Measurements from ENCODE around the gene OTUB2. TPM values are rescaled to one million over a fixed set of nuclear protein-coding genes. Genes with fewer than 3 reads are reported as not detected.
A peak's percentile ranks its signal among the peaks of the same experiment; 100 is the strongest.
"Not testable (repeated sequence)": the region's sequence is repeated elsewhere in the genome, so short reads cannot be mapped to it uniquely, and the experiment has no call there.

Gene OTUB2
- total RNA-seq, 1 donor from 2014 or later = 1.9 TPM

DNA sequence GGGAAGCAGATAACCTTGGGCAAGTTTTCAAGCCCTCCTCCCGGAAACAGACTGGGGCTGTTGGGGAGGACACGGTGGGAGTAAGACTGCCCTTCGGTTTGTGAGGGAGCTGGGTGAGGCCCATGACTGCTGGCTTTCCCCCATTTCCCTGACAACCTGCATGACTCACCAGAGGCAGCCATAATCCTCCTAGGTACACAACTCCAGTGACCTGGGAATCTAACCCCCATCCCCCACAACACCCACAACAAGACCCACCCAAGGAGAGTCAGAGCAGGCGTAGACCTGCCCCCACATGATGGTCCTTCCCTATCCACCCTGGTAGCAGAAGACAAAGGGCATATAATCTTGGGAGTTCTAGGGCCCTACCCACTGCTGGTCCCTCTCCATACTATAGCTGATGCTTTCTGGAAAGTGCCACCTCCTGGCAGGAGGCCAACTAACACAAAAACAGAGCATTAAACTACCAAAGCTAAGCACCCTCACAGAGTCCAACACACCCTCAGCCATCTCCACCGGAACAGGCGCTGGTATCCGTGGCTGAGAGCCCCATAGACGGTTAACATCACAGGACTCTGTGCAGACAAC lies 40.0 kb downstream of the OTUB2 start:
- intact Hi-C loops (cut with DNase I) = no loop called here
- H3K4me1 ChIP-seq = peaks cover 18% of the 10 kb centered on the region
- peaks cover 10% of the 10 kb centered on the region for H3K9me3 ChIP-seq
- TF ChIP-seq, protein P1, sequence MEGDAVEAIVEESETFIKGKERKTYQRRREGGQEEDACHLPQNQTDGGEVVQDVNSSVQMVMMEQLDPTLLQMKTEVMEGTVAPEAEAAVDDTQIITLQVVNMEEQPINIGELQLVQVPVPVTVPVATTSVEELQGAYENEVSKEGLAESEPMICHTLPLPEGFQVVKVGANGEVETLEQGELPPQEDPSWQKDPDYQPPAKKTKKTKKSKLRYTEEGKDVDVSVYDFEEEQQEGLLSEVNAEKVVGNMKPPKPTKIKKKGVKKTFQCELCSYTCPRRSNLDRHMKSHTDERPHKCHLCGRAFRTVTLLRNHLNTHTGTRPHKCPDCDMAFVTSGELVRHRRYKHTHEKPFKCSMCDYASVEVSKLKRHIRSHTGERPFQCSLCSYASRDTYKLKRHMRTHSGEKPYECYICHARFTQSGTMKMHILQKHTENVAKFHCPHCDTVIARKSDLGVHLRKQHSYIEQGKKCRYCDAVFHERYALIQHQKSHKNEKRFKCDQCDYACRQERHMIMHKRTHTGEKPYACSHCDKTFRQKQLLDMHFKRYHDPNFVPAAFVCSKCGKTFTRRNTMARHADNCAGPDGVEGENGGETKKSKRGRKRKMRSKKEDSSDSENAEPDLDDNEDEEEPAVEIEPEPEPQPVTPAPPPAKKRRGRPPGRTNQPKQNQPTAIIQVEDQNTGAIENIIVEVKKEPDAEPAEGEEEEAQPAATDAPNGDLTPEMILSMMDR (IDR thresholded peaks at IDR 0.05) = no peak
- H3K27ac ChIP-seq = no peak overlapping the region
- H3K36me3 ChIP-seq = peaks cover 14% of the 10 kb centered on the region
- no peak for DNase-seq
- ATAC-seq = peak in 1 of 2 donors; percentile 61
- H3K27me3 ChIP-seq (ENCODE audit: low read depth) = no peaks in the 10 kb centered on the region
- no peak overlapping the region for H3K4me3 ChIP-seq

DNA sequence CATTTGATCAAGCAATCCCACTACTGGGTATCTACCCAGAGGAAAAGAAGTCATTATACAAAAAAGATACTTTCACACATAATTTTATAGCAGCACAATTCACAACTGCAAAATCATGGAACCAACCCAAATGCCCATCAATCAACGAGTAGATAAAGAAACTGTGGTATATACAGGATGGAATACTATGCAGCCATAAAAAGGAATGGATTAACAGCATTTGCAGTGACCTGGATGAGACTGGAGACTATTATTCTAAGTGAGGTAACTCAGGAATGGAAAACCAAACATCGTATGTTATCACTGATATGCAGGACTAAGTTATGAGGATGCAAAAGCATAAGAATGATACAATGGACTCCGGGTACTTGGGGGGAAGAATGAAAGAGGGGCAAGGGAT lies 45.9 kb downstream of the OTUB2 start:
- H3K4me3 ChIP-seq; ATAC-seq; H3K27me3 ChIP-seq (ENCODE audit: low read depth); H3K27ac ChIP-seq; intact Hi-C loops (cut with DNase I); DNase-seq; H3K36me3 ChIP-seq: not testable (repeated sequence)
- peaks cover 23% of the 10 kb centered on the region for H3K9me3 ChIP-seq
- H3K4me1 ChIP-seq = peaks cover 18% of the 10 kb centered on the region

DNA sequence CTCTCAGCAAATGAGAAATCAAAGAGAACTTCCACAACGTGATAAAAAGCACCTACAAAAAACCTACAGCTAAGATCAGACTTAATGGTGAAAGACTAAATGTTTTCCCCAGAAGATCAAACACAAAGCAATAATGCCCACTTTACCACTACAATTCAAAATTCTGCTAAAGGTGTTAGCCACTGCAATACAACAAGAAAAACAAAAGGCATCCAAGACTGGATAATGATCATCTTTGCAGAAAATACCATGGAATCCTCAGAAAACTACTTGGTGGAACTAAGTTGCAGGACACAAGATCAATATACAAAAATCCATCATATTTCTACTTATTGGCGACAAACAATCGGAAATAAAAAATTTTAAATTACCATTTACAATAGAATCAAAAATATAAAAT lies 48.4 kb downstream of the OTUB2 start:
- DNase-seq (no peak), ATAC-seq (no peak)
- TF ChIP-seq, protein P1 (IDR thresholded peaks at IDR 0.05) = no peak
- peaks cover 42% of the 10 kb centered on the region for H3K4me1 ChIP-seq
- peaks cover 21% of the 10 kb centered on the region for H3K36me3 ChIP-seq
- H3K4me3 ChIP-seq = no peak overlapping the region
- H3K9me3 ChIP-seq = peaks cover 17% of the 10 kb centered on the region
- no peaks in the 10 kb centered on the region for H3K27me3 ChIP-seq (ENCODE audit: low read depth)
- intact Hi-C loops (cut with DNase I) = no loop called here
- H3K27ac ChIP-seq = no peak overlapping the region

DNA sequence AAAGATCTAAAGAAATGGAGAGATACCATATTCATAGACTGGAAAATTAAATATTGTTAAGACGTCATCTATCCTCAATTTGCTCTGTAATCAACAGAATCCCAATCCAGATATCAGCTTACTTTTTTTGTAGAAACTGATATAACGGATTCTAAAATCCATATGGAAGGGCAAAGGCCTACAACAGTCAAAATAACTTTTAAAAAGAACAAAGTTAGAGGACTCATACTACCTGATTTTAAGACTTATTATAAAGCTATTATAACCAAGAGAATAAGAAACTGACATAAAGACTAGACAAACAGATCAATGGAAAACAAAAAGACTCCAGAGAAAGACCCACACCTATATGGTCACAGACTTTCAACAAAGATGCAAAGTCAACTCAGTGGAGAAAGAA lies 48.9 kb downstream of the OTUB2 start:
- Histone ChIP-seq H3K4me3 (no peak overlapping the region), H3K36me3 (peaks cover 21% of the 10 kb centered on the region), H3K4me1 (peaks cover 47% of the 10 kb centered on the region), H3K27ac (no peak overlapping the region), H3K9me3 (peaks cover 13% of the 10 kb centered on the region), H3K27me3 (ENCODE audit: low read depth) (no peaks in the 10 kb centered on the region)
- ATAC-seq (no peak), DNase-seq (no peak)
- TF ChIP-seq, protein P1 (IDR thresholded peaks at IDR 0.05) = no peak
- intact Hi-C loops (cut with DNase I) = no loop called here

DNA sequence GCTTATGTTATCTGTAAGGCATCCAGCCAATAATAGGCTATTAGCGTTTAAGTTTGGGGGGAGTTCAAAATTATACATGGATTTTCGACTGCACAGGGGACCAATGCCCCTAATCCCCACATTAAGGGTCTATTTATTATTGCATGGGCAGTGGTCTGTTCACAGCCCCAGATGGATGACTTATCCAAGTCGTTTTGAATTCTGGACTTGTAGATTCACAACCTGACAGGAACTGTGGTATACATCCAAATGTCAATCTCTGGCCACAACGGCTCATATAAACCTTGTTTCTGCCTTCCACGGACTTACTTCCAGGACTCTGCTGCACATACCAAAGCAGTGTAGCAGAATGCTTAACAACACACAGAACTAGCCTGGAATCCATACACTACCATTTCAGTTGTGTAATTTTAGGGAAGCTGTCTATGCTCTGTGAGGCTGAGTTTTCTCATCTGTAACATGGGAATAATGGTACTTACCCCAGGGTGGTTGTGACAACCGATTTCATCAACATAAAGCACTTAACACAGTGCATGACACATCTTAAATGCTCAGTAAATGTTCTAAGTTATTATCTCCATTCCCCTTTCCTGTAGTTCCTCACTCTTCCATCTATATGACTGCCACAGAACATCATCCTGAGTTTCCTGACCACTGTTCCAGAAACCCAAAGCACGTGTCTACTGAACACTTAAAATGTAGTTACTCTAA lies 51.1 kb downstream of the OTUB2 start:
- ATAC-seq (no peak), DNase-seq (no peak)
- H3K9me3 ChIP-seq = peaks cover 13% of the 10 kb centered on the region
- peaks cover 21% of the 10 kb centered on the region for H3K36me3 ChIP-seq
- TF ChIP-seq, protein P1 (IDR thresholded peaks at IDR 0.05) = no peak
- H3K27ac ChIP-seq = no peak overlapping the region
- H3K4me1 ChIP-seq = peaks cover 58% of the 10 kb centered on the region
- intact Hi-C loops (cut with DNase I) = no loop called here
- peak overlapping the region; percentile 85 for H3K4me3 ChIP-seq
- H3K27me3 ChIP-seq (ENCODE audit: low read depth) = no peaks in the 10 kb centered on the region

DNA sequence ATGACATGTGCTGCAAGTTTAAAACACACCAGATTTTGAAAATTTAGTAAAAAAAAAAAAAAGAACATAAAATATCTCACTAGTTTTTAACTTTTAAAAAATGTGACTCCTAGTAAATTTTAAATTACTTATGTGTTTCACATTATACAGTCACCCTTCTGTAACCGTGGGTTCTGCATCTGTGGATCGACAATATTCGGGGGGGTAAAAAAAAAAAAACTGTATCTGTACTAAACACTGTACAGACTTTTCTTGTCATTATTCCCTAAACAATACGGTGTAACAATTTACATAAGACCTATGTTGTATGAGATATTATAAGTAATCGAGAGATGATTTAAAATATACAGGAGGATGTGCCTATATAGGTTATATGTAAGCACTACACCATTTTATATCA lies 51.7 kb downstream of the OTUB2 start:
- H3K4me3 ChIP-seq = peak overlapping the region; percentile 85
- TF ChIP-seq, protein P1 (IDR thresholded peaks at IDR 0.05) = no peak
- no peak for ATAC-seq
- H3K27ac ChIP-seq = no peak overlapping the region
- peaks cover 13% of the 10 kb centered on the region for H3K9me3 ChIP-seq
- DNase-seq = no peak
- H3K4me1 ChIP-seq = peaks cover 59% of the 10 kb centered on the region
- H3K27me3 ChIP-seq (ENCODE audit: low read depth) = no peaks in the 10 kb centered on the region
- peaks cover 21% of the 10 kb centered on the region for H3K36me3 ChIP-seq
- intact Hi-C loops (cut with DNase I) = no loop called here

Measured in lower lobe of right lung (tissue), 2 donors.